Muscle layer of duodenum (tissue), 2 donors: ENCODE measurements around the gene EIF4E1B.

Experiments
- H3K27ac ChIP-seq: one replicate; pipeline ENCODE4 v1.7.0; 2013; ENCODE audit warnings: mild to moderate bottlenecking, low read length
- H3K27me3 ChIP-seq: one replicate; pipeline ENCODE4 v1.7.0; 2013; ENCODE audit warnings: low read depth, mild to moderate bottlenecking, control low read depth, low read length
- H3K36me3 ChIP-seq, 2 donors: one replicate each; pipeline ENCODE4 v1.7.0; 2013; ENCODE audit warnings: low read length in 2 of 2, control low read depth in 1 of 2, mild to moderate bottlenecking in 1 of 2; ENCODE audit not compliant: insufficient read depth in 2 of 2, control insufficient read depth in 1 of 2
- H3K4me1 ChIP-seq, 2 donors: one replicate each; pipeline ENCODE4 v1.7.0; 2013; ENCODE audit warnings: low read length in 2 of 2, mild to moderate bottlenecking in 2 of 2, control low read depth in 1 of 2, moderate library complexity in 1 of 2; ENCODE audit not compliant: insufficient read depth in 2 of 2, control insufficient read depth in 1 of 2
- H3K4me3 ChIP-seq, 2 donors: one replicate each; pipeline ENCODE4 v1.7.0; 2013; ENCODE audit warnings: low read length in 2 of 2, low read depth in 1 of 2, mild to moderate bottlenecking in 1 of 2
- H3K9me3 ChIP-seq, 2 donors: one replicate each; pipeline ENCODE4 v1.7.0; 2013; ENCODE audit warnings: low read length in 2 of 2, control low read depth in 1 of 2, mild to moderate bottlenecking in 1 of 2; ENCODE audit not compliant: control insufficient read depth in 1 of 2
- donor health status: healthy.

Gene EIF4E1B

GRCh38 chr5:176671890-176672747, 41.6 kb downstream of the EIF4E1B start:
- Histone ChIP-seq H3K9me3 (no peaks in the 10 kb centered on the region), H3K27ac (no peak overlapping the region), H3K27me3 (peaks cover 4% of the 10 kb centered on the region), H3K4me3 (no peak overlapping the region), H3K4me1 (no peaks in the 10 kb centered on the region), H3K36me3 (no peaks in the 10 kb centered on the region)

GRCh38 chr5:176673651-176674583, 43.4 kb downstream of the EIF4E1B start:
- Histone ChIP-seq H3K27ac (no peak overlapping the region), H3K9me3 (no peaks in the 10 kb centered on the region), H3K27me3 (peaks cover 4% of the 10 kb centered on the region), H3K4me3 (no peak overlapping the region), H3K4me1 (no peaks in the 10 kb centered on the region), H3K36me3 (no peaks in the 10 kb centered on the region)

GRCh38 chr5:176674799-176675198, 44.3 kb downstream of the EIF4E1B start:
- peaks cover 9% of the 10 kb centered on the region for H3K27me3 ChIP-seq
- H3K27ac ChIP-seq, result no peak overlapping the region
- H3K9me3 ChIP-seq, result no peaks in the 10 kb centered on the region
- no peaks in the 10 kb centered on the region for H3K36me3 ChIP-seq
- peaks cover 0 to 3% of the 10 kb centered on the region in 2 donors for H3K4me1 ChIP-seq
- H3K4me3 ChIP-seq, result no peak overlapping the region

GRCh38 chr5:176675676-176676360, 45.3 kb downstream of the EIF4E1B start:
- H3K27ac ChIP-seq, result no peak overlapping the region
- H3K4me1 ChIP-seq, result peaks cover 0 to 7% of the 10 kb centered on the region in 2 donors
- H3K27me3 ChIP-seq, result peaks cover 15% of the 10 kb centered on the region
- H3K9me3 ChIP-seq, result no peaks in the 10 kb centered on the region
- no peaks in the 10 kb centered on the region for H3K36me3 ChIP-seq
- H3K4me3 ChIP-seq, result no peak overlapping the region

GRCh38 chr5:176676361-176676824, 45.9 kb downstream of the EIF4E1B start:
- H3K27me3 ChIP-seq, result peaks cover 15% of the 10 kb centered on the region
- H3K9me3 ChIP-seq, result no peaks in the 10 kb centered on the region
- peaks cover 0 to 7% of the 10 kb centered on the region in 2 donors for H3K4me1 ChIP-seq

GRCh38 chr5:176677209-176677939, 46.9 kb downstream of the EIF4E1B start:
- Histone ChIP-seq H3K27ac (no peak overlapping the region), H3K4me3 (no peak overlapping the region), H3K4me1 (peaks cover 0 to 7% of the 10 kb centered on the region in 2 donors), H3K36me3 (no peaks in the 10 kb centered on the region), H3K27me3 (peaks cover 18% of the 10 kb centered on the region), H3K9me3 (no peaks in the 10 kb centered on the region)

More at GRCh38 chr5:176676361-176676824, 45.9 kb downstream of the EIF4E1B start:
- Histone ChIP-seq H3K36me3 (no peaks in the 10 kb centered on the region), H3K4me3 (no peak overlapping the region), H3K27ac (no peak overlapping the region)

GRCh38 chr5:176678584-176678983, 48.1 kb downstream of the EIF4E1B start:
- peaks cover 0 to 7% of the 10 kb centered on the region in 2 donors for H3K4me1 ChIP-seq
- H3K9me3 ChIP-seq, result no peaks in the 10 kb centered on the region
- no peak overlapping the region for H3K27ac ChIP-seq
- H3K36me3 ChIP-seq, result no peaks in the 10 kb centered on the region
- H3K4me3 ChIP-seq, result no peak overlapping the region
- peaks cover 24% of the 10 kb centered on the region for H3K27me3 ChIP-seq

- H3K4me3 ChIP-seq, result no peak overlapping the region
- peaks cover 0 to 2% of the 10 kb centered on the region in 2 donors for H3K9me3 ChIP-seq
- peaks cover 24% of the 10 kb centered on the region for H3K27me3 ChIP-seq
- H3K36me3 ChIP-seq, result no peaks in the 10 kb centered on the region
- H3K27ac ChIP-seq, result no peak overlapping the region
- H3K4me1 ChIP-seq, result peaks cover 0 to 7% of the 10 kb centered on the region in 2 donors
These were observed 49.1 kb downstream of the EIF4E1B start for GRCh38 chr5:176679365-176680225.

- Histone ChIP-seq H3K27ac (no peak overlapping the region), H3K4me3 (peak overlapping the region in 1 of 2 donors; percentile 21), H3K9me3 (peaks cover 0 to 6% of the 10 kb centered on the region in 2 donors), H3K4me1 (peaks cover 0 to 7% of the 10 kb centered on the region in 2 donors), H3K36me3 (no peaks in the 10 kb centered on the region), H3K27me3 (peaks cover 24% of the 10 kb centered on the region)
These were observed 49.7 kb downstream of the EIF4E1B start for GRCh38 chr5:176680226-176680563.
